GM23338 (cell line): Measurements from ENCODE around the gene COG2. TPM values are rescaled to one million over a fixed set of nuclear protein-coding genes. Genes with fewer than 3 reads are reported as not detected.

Experiments used
- ATAC-seq: fragments of 200-7000 bp; cut with Tn5 transposase; 3 replicates; pipeline ENCODE4 v1.9.1; 2020
- DNase-seq: peaks from one replicate; pipeline ENCODE4 v3.0.0-alpha.2; 2015; ENCODE audit warnings: low spot score
- H2AFZ ChIP-seq: fragments of 200-600 bp; sonication (generic); 2 replicates; pipeline ENCODE4 v1.8.0; 2016; ENCODE audit warnings: antibody characterized with exemption, mild to moderate bottlenecking, moderate library complexity
- H3F3A ChIP-seq: fragments of 200-600 bp; sonication (generic); replicated peaks from 2 replicates; pipeline ENCODE4 v1.8.0; 2017; ENCODE audit warnings: antibody characterized with exemption, mixed run types, low read depth
- H3K27ac ChIP-seq: fragments of 200-600 bp; sonication (generic); 2 replicates; pipeline ENCODE4 v1.6.1; 2016; ENCODE audit warnings: low read depth
- H3K27me3 ChIP-seq: fragments of 200-600 bp; sonication (generic); 2 replicates; pipeline ENCODE4 v1.8.0; 2016; ENCODE audit warnings: mild to moderate bottlenecking, mixed run types, moderate library complexity; ENCODE audit not compliant: insufficient read depth
- H3K36me3 ChIP-seq: fragments of 200-600 bp; sonication (generic); 2 replicates; pipeline ENCODE4 v1.8.0; 2016; ENCODE audit warnings: mild to moderate bottlenecking; ENCODE audit not compliant: insufficient read depth
- H3K4me1 ChIP-seq: fragments of 200-600 bp; sonication (generic); 2 replicates; pipeline ENCODE4 v1.8.0; 2016; ENCODE audit warnings: mild to moderate bottlenecking, moderate library complexity; ENCODE audit not compliant: insufficient read depth
- H3K4me2 ChIP-seq: fragments of 200-600 bp; sonication (generic); 2 replicates; pipeline ENCODE4 v1.7.1; 2017; ENCODE audit warnings: mixed run types
- H3K4me3 ChIP-seq: fragments of 200-600 bp; sonication (generic); 2 replicates; pipeline ENCODE4 v1.6.1; 2016; ENCODE audit warnings: mixed run types
- H3K79me2 ChIP-seq: fragments of 200-600 bp; sonication (generic); replicated peaks from 2 replicates; pipeline ENCODE4 v1.8.0; 2017; ENCODE audit warnings: mild to moderate bottlenecking; ENCODE audit not compliant: insufficient read depth
- H3K9me2 ChIP-seq: fragments of 200-600 bp; sonication (generic); 2 replicates; pipeline ENCODE4 v1.8.0; 2017; ENCODE audit not compliant: insufficient read depth
- H4K20me1 ChIP-seq: fragments of 200-600 bp; sonication (generic); replicated peaks from 2 replicates; pipeline ENCODE4 v1.8.0; 2017; ENCODE audit warnings: mild to moderate bottlenecking; ENCODE audit not compliant: insufficient read depth
- H3K27ac Mint-ChIP-seq: 2 replicates; pipeline ENCODE4 v1.8.0; 2020; ENCODE audit warnings: inconsistent platforms, mild to moderate bottlenecking, moderate library complexity, mixed read lengths
- H3K27me3 Mint-ChIP-seq: 3 replicates; pipeline ENCODE4 v1.8.0; 2022; ENCODE audit warnings: low read depth, mild to moderate bottlenecking, moderate library complexity, mixed read lengths, inconsistent platforms; ENCODE audit not compliant: insufficient read depth, poor library complexity
- H3K36me3 Mint-ChIP-seq: 3 replicates; pipeline ENCODE4 v1.8.0; 2021; ENCODE audit warnings: low read depth, mild to moderate bottlenecking, inconsistent platforms, moderate library complexity, mixed read lengths
- H3K4me1 Mint-ChIP-seq: 3 replicates; pipeline ENCODE4 v1.8.0; 2020; ENCODE audit warnings: mild to moderate bottlenecking, inconsistent platforms, mixed read lengths
- H3K4me3 Mint-ChIP-seq: 3 replicates; pipeline ENCODE4 v1.8.0; 2021; ENCODE audit warnings: moderate library complexity, mild to moderate bottlenecking, inconsistent platforms, mixed read lengths
- H3K9me3 Mint-ChIP-seq: 3 replicates; pipeline ENCODE4 v1.8.0; 2020; ENCODE audit warnings: moderate library complexity, mild to moderate bottlenecking, inconsistent platforms, mixed read lengths
- CREB1 ChIP-seq: fragments of 250-450 bp; sonication (Bioruptor Pico); IDR thresholded peaks from 2 replicates; pipeline ENCODE4 v1.5.0; 2020; ENCODE audit warnings: low read depth, mild to moderate bottlenecking, moderate library complexity
- CTCF ChIP-seq, 2 experiments: fragments of 200-600 bp in 1 of 2; sonication (generic) in 1 of 2; conservative IDR thresholded peaks; 2 replicates each; pipeline versions ENCODE4 v1.5.1 to v1.6.1; 2016 to 2017; ENCODE audit warnings: antibody characterized with exemption in 2 of 2, low read depth in 2 of 2, mild to moderate bottlenecking in 2 of 2, moderate library complexity in 1 of 2
- NANOG ChIP-seq: IDR thresholded peaks from 2 replicates; pipeline ENCODE4 v1.6.1; 2016; ENCODE audit warnings: antibody characterized with exemption, borderline replicate concordance
- POLR2AphosphoS5 ChIP-seq: IDR thresholded peaks from 2 replicates; pipeline ENCODE4 v1.6.1; 2016; ENCODE audit warnings: antibody characterized with exemption, low read depth
- REST ChIP-seq: IDR thresholded peaks from one replicate; pipeline ENCODE4 v1.6.1; 2018; ENCODE audit warnings: antibody characterized with exemption; ENCODE audit not compliant: unreplicated experiment
- STAT1 ChIP-seq: IDR thresholded peaks from one replicate; pipeline ENCODE4 v1.6.1; 2016; ENCODE audit warnings: antibody characterized with exemption; ENCODE audit not compliant: unreplicated experiment
- ZNF114 ChIP-seq: fragments of 250-450 bp; sonication (Bioruptor Pico); IDR thresholded peaks from 2 replicates; pipeline ENCODE4 v1.5.0; 2020; ENCODE audit warnings: mild to moderate bottlenecking, moderate library complexity
- ZNF462 ChIP-seq: fragments of 250-450 bp; sonication (Bioruptor Pico); IDR thresholded peaks from 2 replicates; pipeline ENCODE4 v1.5.0; 2020; ENCODE audit warnings: mild to moderate bottlenecking, moderate library complexity
- polyA plus RNA-seq: library from polyadenylated mRNA; unstranded; fragments of >200 nt; fragmentation: Nextera tagmentation; extraction: Ambion mirVana; gene quantifications from 2 replicates; pipeline ENCODE4 v1.2.1, GENCODE V29; 2016
- total RNA-seq: library from RNA; depleted of rRNA; stranded (reverse); fragments of >200 nt; shearing (Covaris generic); gene quantifications from 2 replicates; pipeline ENCODE4 v1.2.3, GENCODE V29; 2014

COG2 gene
- total and polyA plus RNA-seq, 2 experiments from 2014 or later: 35.8 to 38.5 TPM

- no peak for TF ChIP-seq ZNF462 (CRISPR knock-in tag)
Measured at GRCh38 chr1:230737622-230738262, 95.5 kb downstream of the COG2 start (continued).

- H3K36me3 ChIP-seq: no peaks in the 10 kb centered on the region
- no peak overlapping the region for H3K4me3 ChIP-seq
- H3K4me3 Mint-ChIP-seq: no peak overlapping the region
- H3K27ac ChIP-seq: no peak overlapping the region
- peaks cover 4% of the 10 kb centered on the region; the same call in 2 of the 3 replicates for H3K9me3 Mint-ChIP-seq
- no peak overlapping the region for H3K4me2 ChIP-seq
- peaks cover 4% of the 10 kb centered on the region for H3K27me3 Mint-ChIP-seq
- H2AFZ ChIP-seq: no peak overlapping the region
- H3K9me2 ChIP-seq: no peaks in the 10 kb centered on the region
- H3K4me1 ChIP-seq: no peaks in the 10 kb centered on the region
- no peaks in the 10 kb centered on the region for H3K27me3 ChIP-seq
- no peaks in the 10 kb centered on the region for H3K36me3 Mint-ChIP-seq
- H4K20me1 ChIP-seq: no peaks in the 10 kb centered on the region
- no peaks in the 10 kb centered on the region for H3K79me2 ChIP-seq
- H3K4me1 Mint-ChIP-seq: peaks cover 9% of the 10 kb centered on the region; the same call in 2 of the 3 replicates
- ATAC-seq (no peak), DNase-seq (no peak)
- no peaks in the 10 kb centered on the region for H3F3A ChIP-seq
- H3K27ac Mint-ChIP-seq: no peak overlapping the region
- TF ChIP-seq CREB1 (CRISPR knock-in tag) (no peak), STAT1 (no peak), REST (no peak), NANOG (no peak), ZNF114 (no peak), POLR2AphosphoS5 (no peak), CTCF (conservative IDR thresholded peaks at IDR 0.05; ENCODE audit: low read depth in 2 of 2) (no peak)
Measured at GRCh38 chr1:230739564-230740290, 97.4 kb downstream of the COG2 start.
